GM19240 (cell line): ENCODE data around the gene RGL1.
"Not testable (repeated sequence)": the region's sequence is repeated elsewhere in the genome, so short reads cannot be mapped to it uniquely, and the experiment has no call there.

ENCODE experiments used
- DNase-seq: peaks from one replicate; pipeline ENCODE4 v3.0.0; 2011; ENCODE audit warnings: low spot score; ENCODE audit not compliant: insufficient read length

RGL1 gene

GRCh38 chr1:183785921-183786320 is 19.0 kb upstream of the RGL1 start:
- not testable (repeated sequence) for DNase-seq

GRCh38 chr1:183787704-183788103 is 17.2 kb upstream of the RGL1 start:
- no peak for DNase-seq

- DNase-seq = no peak
These were observed 13.6 kb upstream of the RGL1 start for GRCh38 chr1:183791319-183791718.

DNA sequence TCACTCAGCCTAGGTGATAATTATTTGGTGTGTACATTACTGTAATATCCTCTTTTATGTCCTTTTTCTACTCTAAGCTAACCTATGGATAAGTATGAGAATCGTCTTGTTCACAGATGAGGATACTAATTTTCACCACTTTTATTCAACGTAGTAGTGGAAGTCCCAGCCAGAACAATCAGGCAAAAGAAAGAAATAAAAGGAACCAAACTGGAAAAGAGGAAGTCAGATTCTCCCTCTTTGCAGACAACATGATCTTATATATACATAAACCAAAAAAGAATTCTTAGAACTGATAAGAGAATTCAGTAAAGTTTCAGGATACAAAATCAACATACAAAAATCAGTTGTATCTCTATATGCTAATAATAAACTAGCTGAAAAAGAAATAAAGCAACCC is 12.6 kb upstream of the RGL1 start:
- DNase-seq = no peak

DNA sequence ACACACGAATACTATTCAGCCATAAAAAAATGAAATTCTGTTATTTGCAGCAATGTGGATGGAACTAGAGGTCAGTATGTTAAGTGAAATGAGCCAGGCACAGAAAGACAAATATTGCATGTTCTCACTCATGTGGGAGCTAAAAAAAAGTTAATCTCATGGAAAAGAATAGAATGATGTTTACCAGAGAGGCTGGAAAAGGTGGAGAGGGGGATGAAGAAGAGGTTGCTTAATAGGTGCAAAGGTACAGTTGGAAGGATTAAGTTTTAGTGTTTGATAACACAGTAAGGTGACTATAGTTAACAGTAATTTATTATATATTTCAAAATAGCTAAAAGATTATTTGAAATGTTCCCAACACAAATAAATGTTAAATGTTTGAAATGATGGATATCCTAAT is 10.8 kb upstream of the RGL1 start:
- no peak for DNase-seq

GRCh38 chr1:183800449-183800848 is 4.5 kb upstream of the RGL1 start:
- DNase-seq = no peak

DNA sequence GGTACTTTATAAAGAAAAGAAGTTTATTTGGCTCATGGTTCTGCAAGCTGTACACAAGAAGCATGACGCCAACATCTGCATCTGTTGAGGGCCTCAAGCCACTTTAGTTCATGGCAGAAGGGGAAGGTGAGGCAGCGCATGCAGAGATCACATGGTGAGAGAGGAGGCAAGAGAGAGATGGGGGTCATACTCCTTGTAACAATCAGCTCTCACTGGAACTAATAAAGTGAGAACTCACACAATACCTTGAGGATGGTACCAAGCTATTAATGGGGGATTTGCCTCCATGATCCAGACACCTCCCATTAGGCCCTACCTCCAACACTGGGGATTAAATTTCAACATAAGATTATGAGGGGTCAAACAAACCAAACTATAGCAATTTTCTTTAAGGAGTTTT is 3.3 kb upstream of the RGL1 start:
- no peak for DNase-seq

- no peak for DNase-seq
These were observed 533 bp upstream of the RGL1 start for GRCh38 chr1:183804387-183804786.

- no peak for DNase-seq
These were observed 1.2 kb downstream of the RGL1 start for GRCh38 chr1:183806125-183806524.

- no peak for DNase-seq
These were observed 1.8 kb downstream of the RGL1 start for GRCh38 chr1:183806675-183807074.

DNA sequence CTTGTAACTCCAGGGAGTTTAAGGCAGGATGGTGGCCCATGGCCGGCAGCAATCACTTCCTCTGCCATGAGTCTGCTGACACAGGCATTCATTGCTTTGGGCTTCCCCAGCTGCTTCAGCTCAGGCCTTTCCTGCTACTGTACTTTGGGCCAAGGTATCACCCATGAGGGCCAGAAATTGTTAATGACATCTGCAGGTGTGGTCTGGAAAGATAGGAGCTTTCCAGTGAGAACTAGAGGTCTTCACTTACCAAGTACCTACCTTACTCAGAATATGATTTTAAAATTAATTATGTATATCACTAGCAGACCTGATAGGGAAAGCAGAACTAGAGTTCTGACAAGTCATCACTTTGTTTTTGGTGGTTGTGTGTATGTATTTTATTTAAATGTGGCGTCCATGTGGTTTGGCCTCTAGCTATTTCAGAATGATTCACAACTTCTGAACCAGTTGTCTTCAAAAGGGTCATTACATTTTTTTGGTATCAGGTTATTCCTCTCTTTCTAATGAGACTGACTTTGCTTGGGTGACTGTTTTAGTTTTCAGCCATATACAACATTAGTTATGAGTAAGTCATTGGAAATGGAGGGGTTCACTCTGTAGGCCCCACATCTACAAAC is 2.7 kb downstream of the RGL1 start:
- no peak for DNase-seq

DNA sequence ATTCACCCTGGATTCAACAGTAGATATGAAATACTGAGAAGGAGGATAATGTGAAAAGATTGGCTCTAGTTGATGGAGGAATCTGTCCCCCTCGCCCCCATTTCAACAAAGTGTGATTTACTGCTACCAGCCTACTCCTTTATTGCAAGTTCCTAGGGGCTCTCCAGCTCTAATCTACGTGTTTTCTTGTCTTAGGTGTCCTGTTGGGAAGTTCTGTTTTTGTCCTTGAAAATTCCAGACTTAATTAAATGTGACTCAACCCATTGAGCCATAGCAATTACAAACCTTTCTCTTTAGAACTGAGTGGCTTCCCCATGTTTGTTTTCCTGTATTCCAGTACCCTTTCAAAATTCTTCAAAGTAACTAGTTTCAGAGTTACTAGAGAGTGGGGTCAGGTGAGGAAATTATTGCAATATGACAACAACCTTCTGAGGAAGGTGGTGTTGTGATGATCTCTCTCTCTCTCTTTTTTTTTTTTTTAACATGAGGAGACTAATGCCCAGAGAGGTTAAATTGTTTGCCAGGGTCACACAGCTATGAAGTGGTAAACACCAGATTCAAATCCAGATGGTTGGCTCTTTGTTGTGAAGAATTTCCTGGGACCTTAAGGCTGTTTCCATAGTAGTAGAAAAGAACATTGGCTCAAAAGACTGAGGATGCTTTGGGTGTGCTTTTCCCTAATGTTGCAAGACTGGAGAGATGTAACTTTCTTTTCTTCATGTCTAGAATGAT is 3.5 kb downstream of the RGL1 start:
- DNase-seq = no peak

- no peak for DNase-seq
These were observed 5.2 kb downstream of the RGL1 start for GRCh38 chr1:183810121-183810520.

DNA sequence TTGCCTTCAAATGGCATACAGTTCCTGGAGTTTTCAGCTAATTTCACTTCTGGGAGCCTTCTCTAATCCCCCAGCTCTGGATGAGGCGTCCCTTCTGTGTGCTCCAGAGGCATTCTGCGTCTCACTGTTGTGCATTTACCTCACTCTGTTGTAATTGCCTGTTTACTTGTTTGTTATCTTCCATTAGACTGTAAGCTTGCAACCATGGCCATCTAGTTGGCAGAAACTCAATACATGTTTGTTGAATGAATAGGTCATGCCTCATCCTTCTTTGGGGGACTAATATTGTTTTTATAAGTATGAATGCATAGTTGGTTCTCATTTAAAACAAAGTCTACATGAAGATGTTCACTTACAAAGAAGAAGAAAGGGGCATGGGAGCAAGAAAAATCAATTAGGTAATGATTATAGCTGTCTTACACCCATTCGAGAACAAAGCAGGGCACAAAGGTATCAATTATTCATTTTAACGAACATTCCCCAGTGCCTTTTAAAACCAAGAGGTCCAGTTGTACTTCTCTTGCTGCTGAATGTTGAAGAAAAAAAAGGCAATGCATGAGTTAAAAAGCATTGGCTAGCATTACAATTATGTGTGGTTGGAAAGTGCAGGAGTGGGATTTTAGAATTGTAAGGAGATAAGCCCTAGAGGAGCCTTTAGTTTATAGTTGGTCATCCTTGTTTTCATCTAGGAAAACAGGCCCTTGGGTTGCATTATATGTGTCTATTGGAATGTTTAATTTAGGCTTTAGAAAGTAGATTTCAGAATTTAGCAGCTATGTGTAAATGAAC is 6.0 kb downstream of the RGL1 start:
- DNase-seq = no peak

GRCh38 chr1:183812128-183812527 is 7.2 kb downstream of the RGL1 start:
- no peak for DNase-seq

DNA sequence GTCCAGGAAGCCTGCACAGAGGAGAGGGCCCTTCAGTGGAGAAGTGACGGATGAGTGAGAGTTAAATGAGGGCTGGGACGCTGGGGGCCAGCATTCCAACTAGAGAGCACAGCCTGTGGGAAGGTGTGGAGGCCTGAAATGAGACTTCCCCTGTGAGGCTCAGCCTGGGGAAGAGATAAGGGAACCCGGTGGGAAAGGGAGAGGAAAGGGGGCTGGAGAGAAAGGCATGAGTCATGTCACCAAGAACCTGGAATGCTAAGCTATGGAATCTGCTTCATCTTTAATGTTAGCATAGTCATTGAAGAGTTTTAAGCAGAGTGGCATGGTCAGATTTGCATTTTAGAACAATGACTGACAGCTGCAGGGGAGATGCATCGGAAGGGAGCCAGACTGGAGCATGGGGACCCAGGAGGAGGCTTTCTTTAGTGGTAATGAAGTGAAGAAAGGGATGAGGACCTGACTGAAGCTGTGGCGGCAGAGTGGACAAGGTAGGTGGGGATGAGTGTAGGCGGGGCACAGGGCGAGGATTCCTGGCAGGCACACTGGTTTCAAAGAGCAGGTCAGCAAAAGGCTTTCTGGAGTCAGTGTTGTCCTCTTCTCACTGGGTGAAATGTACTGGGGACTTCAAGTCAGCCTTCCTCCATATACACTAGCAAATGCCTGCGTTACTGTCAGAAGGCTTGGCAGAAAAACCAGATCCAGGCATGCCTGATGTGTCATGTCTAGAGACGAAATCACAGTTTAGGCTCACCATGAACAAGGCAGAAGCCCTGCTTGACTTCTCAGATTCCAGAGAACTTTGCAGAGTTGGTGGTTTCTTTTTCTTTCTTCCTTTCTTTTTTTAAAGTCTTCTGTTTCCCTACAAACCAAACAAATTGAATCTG is 8.0 kb downstream of the RGL1 start:
- no peak for DNase-seq

- DNase-seq = no peak
These were observed 9.3 kb downstream of the RGL1 start for GRCh38 chr1:183814121-183814681.

DNA sequence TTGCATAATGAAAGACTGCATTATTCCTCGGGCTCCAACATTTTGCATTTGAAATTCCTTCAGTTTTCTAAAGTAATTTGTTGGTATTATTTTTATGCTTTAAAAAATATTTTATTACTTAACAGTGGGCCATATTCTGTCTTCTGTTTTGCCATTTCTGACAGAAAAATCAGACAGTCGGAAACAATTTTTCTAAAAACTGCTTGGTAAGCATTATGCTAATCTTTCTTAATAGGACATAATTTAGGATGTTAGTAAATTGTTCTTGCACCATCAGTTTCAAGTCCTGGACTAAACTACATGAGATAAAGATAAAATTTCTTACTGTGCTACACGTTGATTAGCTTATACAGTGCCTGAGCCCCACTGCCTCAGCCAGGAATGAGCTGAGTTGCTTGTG is 11.2 kb downstream of the RGL1 start:
- DNase-seq = no peak

GRCh38 chr1:183817576-183818288 is 12.8 kb downstream of the RGL1 start:
- DNase-seq = no peak

GRCh38 chr1:183819059-183819458 is 14.1 kb downstream of the RGL1 start:
- no peak for DNase-seq
